ENCODE results near the gene SLC8B1. TPM values are rescaled to one million over a fixed set of nuclear protein-coding genes. Genes with fewer than 3 reads are reported as not detected.
A peak's percentile ranks its signal among the peaks of the same experiment; 100 is the strongest.

Gene SLC8B1
- total RNA-seq, 1 donor from 2014 or later, result 3.0 TPM

DNA sequence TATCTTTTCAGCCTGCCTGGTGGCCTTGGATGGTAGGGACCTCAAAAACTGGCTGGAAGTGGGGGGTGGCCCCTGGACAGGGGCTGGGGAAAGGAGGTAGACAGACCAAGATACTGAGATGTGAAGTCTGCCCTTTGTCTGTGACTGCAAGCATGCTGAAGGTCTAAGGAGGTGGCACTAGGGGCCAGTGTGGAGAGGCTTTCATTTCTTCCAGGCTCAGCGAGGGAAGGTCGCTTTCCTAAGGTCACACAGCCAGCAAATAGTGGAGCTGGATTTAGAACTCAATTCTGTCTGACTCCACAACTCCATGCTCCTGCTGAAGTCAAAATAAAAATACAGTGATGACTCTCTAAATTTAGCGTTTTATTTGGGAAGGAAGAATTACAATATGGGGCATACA, 12.2 kb upstream of the SLC8B1 start:
- Histone ChIP-seq H4K20me1 (ENCODE audit: low read depth) (no peaks in the 10 kb centered on the region), H3F3A (ENCODE audit: low read depth) (no peaks in the 10 kb centered on the region), H2AFZ (replicated peaks) (no peak overlapping the region), H3K9me3 (ENCODE audit: low read depth) (no peaks in the 10 kb centered on the region), H3K27me3 (no peaks in the 10 kb centered on the region), H3K79me2 (ENCODE audit: low read depth) (no peaks in the 10 kb centered on the region), H3K4me3 (no peak overlapping the region), H3K9ac (no peak overlapping the region), H3K27ac (no peak overlapping the region), H3K4me2 (no peak overlapping the region), H3K36me3 (no peaks in the 10 kb centered on the region), H3K4me1 (no peaks in the 10 kb centered on the region)
- Mint-ChIP-seq H3K9me3 (no peaks in the 10 kb centered on the region), H3K27ac (peak overlapping the region; percentile 51), H3K27me3 (ENCODE audit: insufficient read depth, low read depth) (peaks cover 10% of the 10 kb centered on the region), H3K36me3 (no peaks in the 10 kb centered on the region), H3K4me3 (no peak overlapping the region), H3K4me1 (peaks cover 8% of the 10 kb centered on the region)
- no peak for DNase-seq (ENCODE audit: low spot score)
- no peak for TF ChIP-seq EZH2phosphoT487 (IDR thresholded peaks at IDR 0.05)
- no peak for TF ChIP-seq EZH2 (IDR thresholded peaks at IDR 0.05)
- TF ChIP-seq, protein P1, sequence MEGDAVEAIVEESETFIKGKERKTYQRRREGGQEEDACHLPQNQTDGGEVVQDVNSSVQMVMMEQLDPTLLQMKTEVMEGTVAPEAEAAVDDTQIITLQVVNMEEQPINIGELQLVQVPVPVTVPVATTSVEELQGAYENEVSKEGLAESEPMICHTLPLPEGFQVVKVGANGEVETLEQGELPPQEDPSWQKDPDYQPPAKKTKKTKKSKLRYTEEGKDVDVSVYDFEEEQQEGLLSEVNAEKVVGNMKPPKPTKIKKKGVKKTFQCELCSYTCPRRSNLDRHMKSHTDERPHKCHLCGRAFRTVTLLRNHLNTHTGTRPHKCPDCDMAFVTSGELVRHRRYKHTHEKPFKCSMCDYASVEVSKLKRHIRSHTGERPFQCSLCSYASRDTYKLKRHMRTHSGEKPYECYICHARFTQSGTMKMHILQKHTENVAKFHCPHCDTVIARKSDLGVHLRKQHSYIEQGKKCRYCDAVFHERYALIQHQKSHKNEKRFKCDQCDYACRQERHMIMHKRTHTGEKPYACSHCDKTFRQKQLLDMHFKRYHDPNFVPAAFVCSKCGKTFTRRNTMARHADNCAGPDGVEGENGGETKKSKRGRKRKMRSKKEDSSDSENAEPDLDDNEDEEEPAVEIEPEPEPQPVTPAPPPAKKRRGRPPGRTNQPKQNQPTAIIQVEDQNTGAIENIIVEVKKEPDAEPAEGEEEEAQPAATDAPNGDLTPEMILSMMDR (IDR thresholded peaks at IDR 0.05), result no peak

DNA sequence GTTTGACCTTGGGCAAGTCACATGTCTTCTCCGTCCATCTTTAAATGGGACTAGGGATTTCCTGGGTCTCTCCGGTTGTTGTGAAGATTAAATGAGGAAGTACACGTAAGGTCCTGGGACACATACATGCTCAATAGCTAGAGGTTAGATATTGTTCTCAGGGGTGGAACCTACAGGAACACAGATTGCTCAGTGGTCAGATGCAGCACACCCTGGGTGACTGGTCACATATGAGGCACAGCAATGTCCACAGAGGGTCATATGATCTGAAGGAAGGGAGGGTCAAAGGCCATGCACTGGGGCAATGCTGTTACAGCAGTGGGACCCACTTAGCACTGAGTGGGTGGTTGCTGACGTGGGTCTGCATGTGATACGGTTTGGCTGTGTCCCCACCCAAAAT, 11.4 kb upstream of the SLC8B1 start:
- Mint-ChIP-seq H3K9me3 (no peaks in the 10 kb centered on the region), H3K4me1 (peaks cover 8% of the 10 kb centered on the region), H3K27me3 (ENCODE audit: insufficient read depth, low read depth) (peaks cover 14% of the 10 kb centered on the region), H3K36me3 (no peaks in the 10 kb centered on the region), H3K27ac (peak overlapping the region; percentile 62), H3K4me3 (no peak overlapping the region)
- Histone ChIP-seq H3K4me1 (no peaks in the 10 kb centered on the region), H3K4me2 (no peak overlapping the region), H3K79me2 (ENCODE audit: low read depth) (no peaks in the 10 kb centered on the region), H3K27me3 (no peaks in the 10 kb centered on the region), H3K27ac (no peak overlapping the region), H3F3A (ENCODE audit: low read depth) (no peaks in the 10 kb centered on the region), H4K20me1 (ENCODE audit: low read depth) (no peaks in the 10 kb centered on the region), H2AFZ (replicated peaks) (no peak overlapping the region), H3K4me3 (no peak overlapping the region), H3K36me3 (no peaks in the 10 kb centered on the region), H3K9ac (no peak overlapping the region), H3K9me3 (ENCODE audit: low read depth) (no peaks in the 10 kb centered on the region)
- no peak for DNase-seq (ENCODE audit: low spot score)
- no peak for TF ChIP-seq EZH2phosphoT487 (IDR thresholded peaks at IDR 0.05)
- TF ChIP-seq, protein P1 (IDR thresholded peaks at IDR 0.05), result no peak
- no peak for TF ChIP-seq EZH2 (IDR thresholded peaks at IDR 0.05)

DNA sequence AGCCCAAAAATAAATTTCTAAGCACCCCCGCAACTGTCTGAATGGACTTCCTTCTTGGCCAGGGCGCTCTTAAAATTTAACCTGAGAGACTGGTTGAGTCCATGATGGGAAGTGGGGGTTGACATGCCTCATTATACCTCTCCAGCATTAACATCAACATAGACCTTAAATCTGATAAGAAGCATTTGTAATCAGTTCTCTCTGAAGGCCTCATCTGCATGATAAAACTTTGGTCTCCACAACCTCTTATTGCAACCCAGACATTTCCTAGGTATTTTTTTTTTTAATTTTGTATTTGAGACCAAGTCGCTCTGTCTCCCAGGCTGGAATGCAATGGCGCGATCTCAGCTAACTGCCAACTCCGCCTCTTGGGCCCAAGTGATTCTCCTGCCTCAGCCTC, 10.4 kb upstream of the SLC8B1 start:
- no peaks in the 10 kb centered on the region for H3K9me3 ChIP-seq (ENCODE audit: low read depth)
- H3K79me2 ChIP-seq (ENCODE audit: low read depth), result no peaks in the 10 kb centered on the region
- H4K20me1 ChIP-seq (ENCODE audit: low read depth), result no peaks in the 10 kb centered on the region
- no peak overlapping the region for H3K4me3 Mint-ChIP-seq
- TF ChIP-seq, protein P1 (IDR thresholded peaks at IDR 0.05), result no peak
- TF ChIP-seq EZH2phosphoT487 (IDR thresholded peaks at IDR 0.05), result no peak
- TF ChIP-seq EZH2 (IDR thresholded peaks at IDR 0.05), result no peak
- H3K4me1 ChIP-seq, result no peaks in the 10 kb centered on the region
- H3K36me3 ChIP-seq, result no peaks in the 10 kb centered on the region
- H2AFZ ChIP-seq (replicated peaks), result no peak overlapping the region
- H3K4me2 ChIP-seq, result no peak overlapping the region
- H3K27me3 ChIP-seq, result no peaks in the 10 kb centered on the region
- H3K27ac ChIP-seq, result no peak overlapping the region
- peaks cover 12% of the 10 kb centered on the region for H3K27me3 Mint-ChIP-seq (ENCODE audit: insufficient read depth, low read depth)
- no peaks in the 10 kb centered on the region for H3K9me3 Mint-ChIP-seq
- H3K27ac Mint-ChIP-seq, result no peak overlapping the region
- DNase-seq (ENCODE audit: low spot score), result no peak
- H3K36me3 Mint-ChIP-seq, result no peaks in the 10 kb centered on the region
- no peak overlapping the region for H3K9ac ChIP-seq
- H3F3A ChIP-seq (ENCODE audit: low read depth), result no peaks in the 10 kb centered on the region
- peaks cover 8% of the 10 kb centered on the region for H3K4me1 Mint-ChIP-seq
- H3K4me3 ChIP-seq, result no peak overlapping the region
